Sigmoid colon (tissue), 4 donors: ENCODE data around the gene RPH3AL.

Source experiments
- EP300 ChIP-seq, 4 donors: sonication (generic); formaldehyde crosslinking; IDR thresholded peaks; one replicate each; pipeline ENCODE4 v1.6.1; 2017; ENCODE audit warnings: antibody characterized with exemption in 4 of 4
- POLR2A ChIP-seq, 2 donors: fragments of 450-650 bp; IDR thresholded peaks; one replicate each; pipeline ENCODE4 v1.6.1; 2016; ENCODE audit warnings: antibody characterized with exemption in 2 of 2, mild to moderate bottlenecking in 2 of 2, moderate library complexity in 2 of 2

- TF ChIP-seq POLR2A (IDR thresholded peaks at IDR 0.05) (no peak), EP300 (IDR thresholded peaks at IDR 0.05) (no peak)
These were observed 12.2 kb upstream of the RPH3AL start for GRCh38 chr17:364766-365165.
